ENCODE results near the gene AZIN2. TPM values are rescaled to one million over a fixed set of nuclear protein-coding genes. Genes with fewer than 3 reads are reported as not detected.

AZIN2 gene
- total and polyA plus RNA-seq, 9 of the 15 experiments (the other 6 are each of a cell fraction or from before 2014, with no cell fraction given) = 0.06 to 0.91 (median 0.42) TPM; not detected in 2

GRCh38 chr1:33086384-33086850 is 5.5 kb downstream of the AZIN2 start (continued):
- TF ChIP-seq E2F6 (IDR thresholded peaks at IDR 0.05; ENCODE audit: borderline replicate concordance in 1 of 2, extremely low read depth in 1 of 2, insufficient read depth in 1 of 2, insufficient read length in 1 of 2, low read depth in 1 of 2, low read length in 1 of 2, poor library complexity in 1 of 2, severe bottlenecking in 1 of 2) (no peak), E2F8 (IDR thresholded peaks at IDR 0.05; ENCODE audit: low read depth, partially characterized antibody) (no peak), KLF10 (CRISPR knock-in tag; IDR thresholded peaks at IDR 0.05) (no peak), NFIC (IDR thresholded peaks at IDR 0.05) (peak; percentile 63), HDAC3 (IDR thresholded peaks at IDR 0.05; ENCODE audit: borderline replicate concordance, partially characterized antibody) (no peak), RUNX1 (IDR thresholded peaks at IDR 0.05; ENCODE audit: low read depth) (no peak), HDAC1 (IDR thresholded peaks at IDR 0.05) (no peak), ZMIZ1 (IDR thresholded peaks at IDR 0.05; ENCODE audit: low read depth in 2 of 2, low read length in 2 of 2) (no peak), PRMT5 (CRISPR knock-in tag; IDR thresholded peaks at IDR 0.05) (no peak), OTX1 (CRISPR knock-in tag; IDR thresholded peaks at IDR 0.05) (no peak), L3MBTL2 (IDR thresholded peaks at IDR 0.05) (no peak), CHAMP1 (IDR thresholded peaks at IDR 0.05) (no peak), TSC22D4 (tag; IDR thresholded peaks at IDR 0.05) (no peak), CBX8 (IDR thresholded peaks at IDR 0.05; ENCODE audit: borderline replicate concordance, extremely low read depth, low read depth, low read length, poor library complexity, severe bottlenecking) (no peak)
- TF ChIP-seq, protein P1, sequence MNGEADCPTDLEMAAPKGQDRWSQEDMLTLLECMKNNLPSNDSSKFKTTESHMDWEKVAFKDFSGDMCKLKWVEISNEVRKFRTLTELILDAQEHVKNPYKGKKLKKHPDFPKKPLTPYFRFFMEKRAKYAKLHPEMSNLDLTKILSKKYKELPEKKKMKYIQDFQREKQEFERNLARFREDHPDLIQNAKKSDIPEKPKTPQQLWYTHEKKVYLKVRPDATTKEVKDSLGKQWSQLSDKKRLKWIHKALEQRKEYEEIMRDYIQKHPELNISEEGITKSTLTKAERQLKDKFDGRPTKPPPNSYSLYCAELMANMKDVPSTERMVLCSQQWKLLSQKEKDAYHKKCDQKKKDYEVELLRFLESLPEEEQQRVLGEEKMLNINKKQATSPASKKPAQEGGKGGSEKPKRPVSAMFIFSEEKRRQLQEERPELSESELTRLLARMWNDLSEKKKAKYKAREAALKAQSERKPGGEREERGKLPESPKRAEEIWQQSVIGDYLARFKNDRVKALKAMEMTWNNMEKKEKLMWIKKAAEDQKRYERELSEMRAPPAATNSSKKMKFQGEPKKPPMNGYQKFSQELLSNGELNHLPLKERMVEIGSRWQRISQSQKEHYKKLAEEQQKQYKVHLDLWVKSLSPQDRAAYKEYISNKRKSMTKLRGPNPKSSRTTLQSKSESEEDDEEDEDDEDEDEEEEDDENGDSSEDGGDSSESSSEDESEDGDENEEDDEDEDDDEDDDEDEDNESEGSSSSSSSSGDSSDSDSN (IDR thresholded peaks at IDR 0.05; ENCODE audit: borderline replicate concordance in 1 of 2, low read depth in 2 of 2, low read length in 2 of 2) = no peak

All from K562 (cell line).